ENCODE data around the gene NCOA1. TPM values are rescaled to one million over a fixed set of nuclear protein-coding genes. Genes with fewer than 3 reads are reported as not detected.
"Not testable (repeated sequence)": the region's sequence is repeated elsewhere in the genome, so short reads cannot be mapped to it uniquely, and the experiment has no call there.

The NCOA1 gene
- total RNA-seq, 1 experiment from 2014 or later = 15.4 TPM

DNA sequence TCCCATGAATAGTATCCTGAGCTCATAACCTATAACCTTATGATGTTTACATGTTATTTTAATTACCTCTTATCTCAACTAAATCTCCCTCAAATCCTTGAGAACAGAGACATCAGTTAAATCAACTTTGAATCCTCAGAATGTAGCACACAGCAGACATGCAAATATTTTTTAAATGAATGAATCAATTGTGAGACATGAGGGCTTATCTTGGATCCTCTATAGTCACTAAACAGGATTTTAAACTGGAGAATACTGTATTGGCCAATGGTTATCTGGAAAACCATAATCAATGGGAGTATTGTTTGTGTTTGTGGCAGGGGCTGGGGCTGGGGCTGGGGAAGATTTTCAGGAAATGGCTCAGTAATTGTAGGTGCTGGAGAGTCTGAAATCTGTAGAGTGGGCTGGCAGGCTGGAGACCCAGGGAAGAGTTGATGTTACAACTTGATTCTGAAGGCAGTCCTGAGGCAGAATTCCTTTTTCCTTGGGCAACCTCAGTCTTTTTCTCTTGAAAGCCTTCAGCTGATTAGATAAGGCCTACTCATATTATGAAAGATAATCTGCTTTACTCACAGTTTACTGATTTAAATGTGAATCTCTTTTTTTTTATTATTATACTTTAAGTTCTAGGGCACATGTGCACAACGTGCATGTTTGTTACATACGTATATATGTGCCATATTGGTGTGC lies 106.3 kb downstream of the NCOA1 start:
- ChIA-PET CTCF (interaction anchor here (0.6 to 0.7 kb wide), 3 partner anchors 16 to 182 kb away, joined by 3 read pairs; no protein-coding TSS in a partner anchor), POLR2A (interaction anchor here (1.1 kb wide), 1 partner anchor 8 kb away, joined by 3 read pairs; no protein-coding TSS in a partner anchor)

DNA sequence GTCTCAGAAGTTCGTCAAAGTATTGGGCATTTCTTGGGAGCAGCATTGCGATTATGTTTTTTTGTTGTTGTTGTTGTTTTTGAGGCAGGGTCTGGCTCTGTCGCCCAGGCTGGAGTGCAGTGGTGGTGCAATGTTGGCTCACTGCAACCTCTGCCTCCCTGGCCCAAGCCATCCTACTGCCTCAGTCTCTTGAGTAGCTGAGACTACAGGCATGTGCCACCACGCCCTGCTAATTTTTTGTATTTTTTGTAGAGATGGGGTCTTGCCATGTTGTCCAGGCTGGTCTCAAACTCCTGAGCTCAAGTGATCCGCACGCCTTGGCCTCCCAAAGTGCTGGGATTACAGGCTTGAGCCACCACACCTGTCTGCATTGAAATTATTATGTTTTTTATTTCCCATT lies 109.1 kb downstream of the NCOA1 start:
- H3K27me3 Mint-ChIP-seq (ENCODE audit: insufficient read depth, unreplicated experiment); H3K27ac Mint-ChIP-seq (ENCODE audit: low read depth, unreplicated experiment); intact Hi-C loops (cut with micrococcal nuclease); DNase-seq (ENCODE audit: unreplicated experiment); H3K9me3 Mint-ChIP-seq (ENCODE audit: unreplicated experiment); BruUV-seq (replicated peaks); POLR2A ChIA-PET; H3K4me1 Mint-ChIP-seq (ENCODE audit: insufficient read depth, unreplicated experiment); H3K4me3 Mint-ChIP-seq (ENCODE audit: unreplicated experiment); H3K36me3 Mint-ChIP-seq (ENCODE audit: insufficient read depth, unreplicated experiment): not testable (repeated sequence)
- CTCF ChIA-PET = interaction anchor here (1.0 kb wide), 1 partner anchor 14 kb away, joined by 4 read pairs; no protein-coding TSS in a partner anchor

More for the DNA sequence above, 106.3 kb downstream of the NCOA1 start:
- DNase-seq (ENCODE audit: unreplicated experiment) = no peak
- no peaks in the 10 kb centered on the region for H3K4me1 Mint-ChIP-seq (ENCODE audit: insufficient read depth, unreplicated experiment)
- no peak overlapping the region for H3K27ac Mint-ChIP-seq (ENCODE audit: low read depth, unreplicated experiment)
- no peaks in the 10 kb centered on the region for H3K9me3 Mint-ChIP-seq (ENCODE audit: unreplicated experiment)
- no peaks in the 10 kb centered on the region for H3K36me3 Mint-ChIP-seq (ENCODE audit: insufficient read depth, unreplicated experiment)
- intact Hi-C loops (cut with micrococcal nuclease) = loop anchor here (2.0 kb wide), 1 partner anchor 13 kb away; no protein-coding TSS in a partner anchor
- TF ChIP-seq, protein P1, sequence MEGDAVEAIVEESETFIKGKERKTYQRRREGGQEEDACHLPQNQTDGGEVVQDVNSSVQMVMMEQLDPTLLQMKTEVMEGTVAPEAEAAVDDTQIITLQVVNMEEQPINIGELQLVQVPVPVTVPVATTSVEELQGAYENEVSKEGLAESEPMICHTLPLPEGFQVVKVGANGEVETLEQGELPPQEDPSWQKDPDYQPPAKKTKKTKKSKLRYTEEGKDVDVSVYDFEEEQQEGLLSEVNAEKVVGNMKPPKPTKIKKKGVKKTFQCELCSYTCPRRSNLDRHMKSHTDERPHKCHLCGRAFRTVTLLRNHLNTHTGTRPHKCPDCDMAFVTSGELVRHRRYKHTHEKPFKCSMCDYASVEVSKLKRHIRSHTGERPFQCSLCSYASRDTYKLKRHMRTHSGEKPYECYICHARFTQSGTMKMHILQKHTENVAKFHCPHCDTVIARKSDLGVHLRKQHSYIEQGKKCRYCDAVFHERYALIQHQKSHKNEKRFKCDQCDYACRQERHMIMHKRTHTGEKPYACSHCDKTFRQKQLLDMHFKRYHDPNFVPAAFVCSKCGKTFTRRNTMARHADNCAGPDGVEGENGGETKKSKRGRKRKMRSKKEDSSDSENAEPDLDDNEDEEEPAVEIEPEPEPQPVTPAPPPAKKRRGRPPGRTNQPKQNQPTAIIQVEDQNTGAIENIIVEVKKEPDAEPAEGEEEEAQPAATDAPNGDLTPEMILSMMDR (IDR thresholded peaks at IDR 0.05; ENCODE audit: unreplicated experiment) = no peak
- no peaks in the 10 kb centered on the region for H3K27me3 Mint-ChIP-seq (ENCODE audit: insufficient read depth, unreplicated experiment)
- BruUV-seq (replicated peaks) = no TSS peak
- no peak overlapping the region for H3K4me3 Mint-ChIP-seq (ENCODE audit: unreplicated experiment)

DNA sequence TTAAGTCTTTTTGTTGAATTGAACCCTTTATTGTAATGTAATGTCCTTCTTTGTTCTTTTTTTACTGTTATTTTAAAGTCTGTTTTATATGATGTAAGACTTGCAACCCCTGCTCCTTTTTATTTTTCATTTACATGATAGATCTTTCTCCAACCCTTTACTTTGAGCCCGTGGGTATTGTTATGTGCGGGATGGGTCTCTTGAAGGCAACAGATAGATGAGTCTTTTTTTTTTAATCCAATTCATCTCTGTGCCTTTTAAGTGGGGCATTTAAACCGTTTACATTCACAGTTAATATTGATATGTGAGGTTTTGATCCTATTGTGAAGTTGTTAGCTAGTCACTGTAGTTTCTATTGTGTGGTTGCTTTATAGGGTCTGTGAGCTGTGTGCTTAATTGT lies 120.6 kb downstream of the NCOA1 start:
- intact Hi-C loops (cut with micrococcal nuclease) = loop anchor here (2.0 to 10.0 kb wide), 2 partner anchors 15 to 183 kb away; partner anchors contain the start of genes CENPO and PTRHD1
- TF ChIP-seq, protein P1 (IDR thresholded peaks at IDR 0.05; ENCODE audit: unreplicated experiment) = no peak
- CTCF ChIA-PET = no interaction called here

DNA sequence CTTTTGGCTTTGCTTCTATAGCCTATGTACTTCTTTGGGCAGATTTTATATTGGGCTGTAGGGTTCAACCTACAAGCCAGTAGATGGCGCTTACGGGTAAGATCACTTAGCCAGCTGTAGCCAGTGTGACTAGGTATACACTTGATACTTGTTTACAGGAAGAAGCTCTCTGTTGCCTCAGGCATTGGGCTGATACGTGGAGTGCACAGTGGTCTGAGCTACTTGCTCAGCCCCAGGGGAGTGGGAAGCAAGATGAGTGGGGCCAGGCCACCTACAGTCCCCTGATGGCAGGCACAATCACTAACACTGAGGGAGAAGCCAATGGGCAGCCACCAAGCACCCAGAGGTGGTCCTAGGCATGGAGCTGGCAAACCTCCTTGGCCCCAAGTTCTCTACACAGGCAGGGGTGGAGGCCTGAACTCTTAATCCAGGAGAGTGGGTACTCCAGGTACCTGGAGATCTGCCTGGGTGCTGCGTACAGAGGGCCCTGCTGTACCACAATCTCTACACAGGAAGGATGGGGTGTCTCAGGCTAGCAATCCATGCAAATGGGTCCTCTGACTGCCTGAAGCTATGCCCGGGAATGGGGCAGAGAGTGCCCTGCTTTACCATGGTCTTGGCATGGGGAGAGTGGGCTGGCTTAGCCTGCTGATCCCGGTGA lies 122.2 kb downstream of the NCOA1 start:
- Mint-ChIP-seq H3K36me3 (ENCODE audit: insufficient read depth, unreplicated experiment) (no peaks in the 10 kb centered on the region), H3K27ac (ENCODE audit: low read depth, unreplicated experiment) (no peak overlapping the region), H3K4me1 (ENCODE audit: insufficient read depth, unreplicated experiment) (peaks cover 8% of the 10 kb centered on the region), H3K27me3 (ENCODE audit: insufficient read depth, unreplicated experiment) (no peaks in the 10 kb centered on the region), H3K4me3 (ENCODE audit: unreplicated experiment) (no peak overlapping the region), H3K9me3 (ENCODE audit: unreplicated experiment) (no peaks in the 10 kb centered on the region)
- peak; percentile 66 for DNase-seq (ENCODE audit: unreplicated experiment)
- ChIA-PET POLR2A (interaction anchor here (0.6 kb wide), 1 partner anchor 1061 kb away, joined by 3 read pairs; no protein-coding TSS in a partner anchor), CTCF (interaction anchor here (0.5 to 1.2 kb wide), 3 partner anchors 9 to 76 kb away, joined by 3 to 4 read pairs (median 4); no protein-coding TSS in a partner anchor)
- intact Hi-C loops (cut with micrococcal nuclease) = loop anchor here (1.0 to 10.0 kb wide), 2 partner anchors 182 to 214 kb away; partner anchors contain the start of genes CENPO and PTRHD1
- BruUV-seq (replicated peaks) = no TSS peak
- TF ChIP-seq, protein P1 (IDR thresholded peaks at IDR 0.05; ENCODE audit: unreplicated experiment) = no peak

More for the DNA sequence above, 120.6 kb downstream of the NCOA1 start:
- Mint-ChIP-seq H3K27ac (ENCODE audit: low read depth, unreplicated experiment) (no peak overlapping the region), H3K27me3 (ENCODE audit: insufficient read depth, unreplicated experiment) (no peaks in the 10 kb centered on the region), H3K9me3 (ENCODE audit: unreplicated experiment) (no peaks in the 10 kb centered on the region), H3K36me3 (ENCODE audit: insufficient read depth, unreplicated experiment) (no peaks in the 10 kb centered on the region), H3K4me1 (ENCODE audit: insufficient read depth, unreplicated experiment) (peaks cover 8% of the 10 kb centered on the region), H3K4me3 (ENCODE audit: unreplicated experiment) (no peak overlapping the region)
- no peak for DNase-seq (ENCODE audit: unreplicated experiment)
- POLR2A ChIA-PET = no interaction called here
- no TSS peak for BruUV-seq (replicated peaks)

All from MCF 10A (cell line).